Measurements from ENCODE around the gene RAET1E.
A peak's percentile ranks its signal among the peaks of the same experiment; 100 is the strongest.
"Not testable (repeated sequence)": the region's sequence is repeated elsewhere in the genome, so short reads cannot be mapped to it uniquely, and the experiment has no call there.

RAET1E gene

GRCh38 chr6:149931501-149931900, 33.6 kb upstream of the RAET1E start:
- no peak for DNase-seq (ENCODE audit: extremely low read depth in 1 of 2, low read depth in 1 of 2)

DNA sequence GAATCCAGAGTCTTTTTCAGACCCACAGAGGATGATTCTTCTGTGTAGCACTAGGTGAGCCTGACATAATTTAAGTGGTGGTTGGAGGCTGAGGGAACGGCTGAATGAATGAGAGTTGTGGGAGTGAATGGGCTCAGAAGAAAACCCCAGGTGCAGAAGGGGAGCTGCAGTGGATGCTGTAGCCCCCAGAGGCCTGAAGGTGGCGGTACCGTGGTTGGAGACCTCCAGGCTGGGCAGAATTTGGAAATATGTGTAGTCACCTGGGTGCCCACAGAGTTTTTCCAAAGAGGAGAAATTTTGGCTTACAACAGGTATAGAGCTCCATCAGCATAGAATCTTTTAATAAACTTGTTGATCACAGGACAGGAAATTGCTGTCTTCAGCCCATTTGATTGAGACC, 31.5 kb upstream of the RAET1E start:
- no peak for DNase-seq (ENCODE audit: extremely low read depth in 1 of 2, low read depth in 1 of 2)

DNA sequence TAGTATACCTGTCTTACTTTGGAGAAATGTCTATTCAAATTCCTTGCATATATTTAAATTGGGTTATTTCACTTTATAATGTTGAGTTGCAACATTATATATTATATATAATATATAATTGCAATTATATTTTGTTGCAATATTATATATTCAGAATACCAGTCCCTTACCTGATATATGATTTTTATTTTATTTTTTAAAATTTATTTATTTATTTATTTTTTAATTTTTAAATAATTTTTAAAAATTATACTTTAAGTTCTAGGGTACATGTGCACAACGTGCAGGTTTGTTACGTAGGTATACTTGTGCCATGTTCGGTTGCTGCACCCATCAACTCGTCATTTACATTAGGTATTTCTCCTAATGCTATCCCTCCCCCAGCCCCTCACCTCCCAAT, 29.1 kb upstream of the RAET1E start:
- not testable (repeated sequence) for DNase-seq (ENCODE audit: extremely low read depth in 1 of 2, low read depth in 1 of 2)

DNA sequence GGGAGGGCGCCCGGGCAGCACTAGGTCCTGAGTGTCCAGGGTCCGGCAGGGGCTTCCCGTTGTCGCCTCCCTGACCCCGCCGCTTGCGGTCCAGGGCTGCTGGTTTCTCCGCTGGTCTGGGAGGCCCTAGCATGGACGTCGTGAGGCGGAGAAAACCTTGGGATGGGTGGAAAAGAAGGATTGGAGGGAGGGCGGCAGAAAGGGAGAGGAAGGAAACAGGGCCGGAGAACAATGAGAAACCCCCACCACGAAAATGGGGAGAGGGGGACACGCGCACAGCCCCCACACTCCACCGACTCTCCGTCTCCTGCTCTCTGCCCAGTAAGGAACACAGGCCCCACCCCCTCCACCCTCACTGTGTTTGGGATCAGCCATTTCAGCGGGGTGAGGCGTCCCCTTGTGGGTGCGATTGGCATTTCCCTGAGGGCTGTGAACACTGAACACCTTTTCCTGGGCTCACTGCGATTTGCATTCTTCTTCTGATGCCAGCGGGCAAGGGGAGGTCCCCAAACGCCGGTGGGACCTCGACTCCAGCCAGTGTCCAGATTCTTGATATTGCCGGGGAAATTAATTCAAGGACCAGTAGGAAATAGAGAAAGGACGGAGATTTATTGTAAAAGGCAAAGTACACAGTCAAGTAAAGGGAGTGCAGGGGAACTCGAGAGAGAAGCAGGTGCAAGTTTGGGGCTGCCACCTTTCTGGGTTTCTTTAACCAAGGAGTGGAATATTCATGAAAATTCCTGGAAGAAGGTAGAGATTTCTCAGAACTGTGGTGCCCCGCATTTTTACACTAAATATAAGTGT, 28.3 kb upstream of the RAET1E start:
- DNase-seq (ENCODE audit: extremely low read depth in 1 of 2, low read depth in 1 of 2), result peak; percentile 45 to 79

DNA sequence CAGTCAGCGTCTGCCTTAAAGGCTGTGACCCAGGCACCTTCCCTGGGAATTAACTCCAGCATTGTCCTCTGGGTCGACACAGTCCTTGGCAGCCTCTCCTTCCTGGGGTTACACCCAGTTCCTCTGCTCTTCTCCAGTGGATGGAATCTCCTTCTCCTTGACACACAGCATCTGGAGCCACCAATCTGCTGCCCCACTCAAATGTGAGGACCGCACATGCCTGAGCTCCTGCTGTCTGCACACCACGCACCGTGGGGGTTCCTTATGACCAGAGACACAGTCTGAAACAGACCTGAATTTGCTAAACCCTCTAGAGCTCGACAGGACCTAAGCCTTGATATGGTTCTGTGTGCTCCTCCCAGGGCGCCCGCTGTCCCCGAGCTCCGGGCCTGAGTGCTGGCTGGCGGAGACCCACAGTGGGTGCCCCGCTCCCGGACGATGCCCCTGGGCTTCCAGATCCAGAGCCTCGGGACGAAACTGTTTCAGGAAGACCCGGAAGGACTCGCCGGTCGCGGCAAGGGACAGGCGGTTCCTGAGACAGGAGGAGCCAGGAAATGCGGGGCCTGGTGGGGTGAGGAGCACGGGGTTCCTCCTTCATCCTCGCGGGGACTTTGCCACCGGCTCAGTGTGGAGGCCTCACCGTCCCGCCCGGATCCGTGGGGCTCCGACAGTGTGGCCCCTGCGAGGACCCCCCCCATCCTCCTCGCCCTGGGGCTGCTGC, 27.5 kb upstream of the RAET1E start:
- no peak for DNase-seq (ENCODE audit: extremely low read depth in 1 of 2, low read depth in 1 of 2)

- DNase-seq (ENCODE audit: extremely low read depth in 1 of 2, low read depth in 1 of 2), result no peak
Measured at GRCh38 chr6:149924933-149925252, 27.0 kb upstream of the RAET1E start.

DNA sequence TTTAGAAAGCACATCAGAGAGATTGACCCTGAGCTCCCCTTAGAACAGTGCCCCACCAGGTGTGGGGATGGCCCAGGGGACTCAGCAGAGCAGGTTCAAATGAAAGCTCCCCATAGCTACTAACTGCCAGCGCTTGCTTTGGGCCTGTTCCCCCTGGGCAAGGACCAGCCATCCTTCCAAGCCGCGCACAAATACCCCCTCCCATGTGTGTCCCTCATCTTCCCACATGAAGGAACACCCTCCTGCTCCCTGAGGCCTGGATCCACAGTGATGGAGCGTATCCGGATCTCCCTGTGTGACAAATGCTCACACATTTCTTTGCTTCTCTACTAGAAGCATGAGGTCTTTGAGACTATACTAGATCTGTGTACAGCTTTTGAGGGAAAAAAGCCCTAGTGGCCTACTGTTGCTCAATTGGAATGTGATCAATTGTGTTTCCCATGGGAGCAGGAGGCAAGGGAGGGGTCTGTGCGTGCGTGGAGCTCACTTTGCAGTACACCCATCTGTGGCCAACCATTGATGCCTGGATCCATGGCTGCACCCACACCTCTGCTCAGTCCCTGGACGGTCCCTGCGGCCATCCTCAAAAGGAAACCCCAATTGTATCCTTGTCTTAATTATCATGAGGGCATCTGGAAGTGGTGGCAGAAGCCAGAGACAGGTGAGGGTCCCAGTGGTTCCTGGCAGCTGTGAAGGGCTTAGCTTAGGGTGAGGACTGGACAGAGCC, 26.5 kb upstream of the RAET1E start:
- no peak for DNase-seq (ENCODE audit: extremely low read depth in 1 of 2, low read depth in 1 of 2)

- DNase-seq (ENCODE audit: extremely low read depth in 1 of 2, low read depth in 1 of 2), result no peak
Measured at GRCh38 chr6:149923327-149923986, 25.5 kb upstream of the RAET1E start.

- peak; percentile 61 to 77 for DNase-seq (ENCODE audit: extremely low read depth in 1 of 2, low read depth in 1 of 2)
Measured at GRCh38 chr6:149922642-149923326, 24.9 kb upstream of the RAET1E start, which contains the start of gene RAET1G. Gene RAET1G (minus strand): TSS chr6:149923121. CDS start chr6:149923010, 111 bp downstream.

DNA sequence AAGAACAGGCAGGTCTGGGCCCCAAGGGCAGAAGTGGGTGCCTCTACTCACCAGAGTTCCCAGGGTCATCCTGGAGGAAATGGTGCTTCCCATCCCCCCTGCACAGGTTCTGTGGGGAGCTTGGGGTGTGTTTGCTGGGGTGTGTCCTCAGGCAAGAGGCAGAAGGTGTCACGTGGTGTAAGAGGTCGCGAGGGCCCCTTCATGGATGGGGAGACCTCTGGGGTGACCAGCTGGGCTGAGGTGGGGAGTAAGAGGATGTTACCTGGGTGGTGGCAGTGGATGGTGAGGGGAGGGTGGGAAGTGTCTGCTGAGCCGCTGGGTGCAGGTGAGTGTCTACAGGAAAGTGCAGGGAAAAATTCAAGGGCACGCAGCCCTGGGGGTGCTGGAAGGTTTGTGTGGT, 24.2 kb upstream of the RAET1E start:
- not testable (repeated sequence) for DNase-seq (ENCODE audit: extremely low read depth in 1 of 2, low read depth in 1 of 2)

DNA sequence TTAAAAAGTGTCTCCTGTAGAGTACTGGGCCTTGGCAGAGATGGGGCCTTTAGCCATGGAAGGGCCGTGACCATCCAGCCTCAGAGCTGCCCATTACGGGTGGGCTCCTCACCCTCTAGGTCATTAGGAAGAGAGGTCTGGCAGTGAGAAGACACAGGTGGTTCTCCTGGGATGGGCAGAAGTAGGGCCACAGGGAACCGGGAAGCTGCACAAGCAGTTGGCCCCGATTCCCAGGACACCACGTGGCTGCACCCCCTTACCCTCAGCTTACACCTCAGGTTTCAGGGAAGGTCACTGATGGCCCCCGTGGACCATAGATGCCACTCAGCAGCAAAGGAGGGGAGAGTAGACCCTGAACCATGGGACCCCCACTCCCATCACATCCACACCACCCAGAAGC, 23.4 kb upstream of the RAET1E start:
- DNase-seq (ENCODE audit: extremely low read depth in 1 of 2, low read depth in 1 of 2), result no peak

- no peak for DNase-seq (ENCODE audit: extremely low read depth in 1 of 2, low read depth in 1 of 2)
Measured at GRCh38 chr6:149919834-149920225, 21.9 kb upstream of the RAET1E start.

DNA sequence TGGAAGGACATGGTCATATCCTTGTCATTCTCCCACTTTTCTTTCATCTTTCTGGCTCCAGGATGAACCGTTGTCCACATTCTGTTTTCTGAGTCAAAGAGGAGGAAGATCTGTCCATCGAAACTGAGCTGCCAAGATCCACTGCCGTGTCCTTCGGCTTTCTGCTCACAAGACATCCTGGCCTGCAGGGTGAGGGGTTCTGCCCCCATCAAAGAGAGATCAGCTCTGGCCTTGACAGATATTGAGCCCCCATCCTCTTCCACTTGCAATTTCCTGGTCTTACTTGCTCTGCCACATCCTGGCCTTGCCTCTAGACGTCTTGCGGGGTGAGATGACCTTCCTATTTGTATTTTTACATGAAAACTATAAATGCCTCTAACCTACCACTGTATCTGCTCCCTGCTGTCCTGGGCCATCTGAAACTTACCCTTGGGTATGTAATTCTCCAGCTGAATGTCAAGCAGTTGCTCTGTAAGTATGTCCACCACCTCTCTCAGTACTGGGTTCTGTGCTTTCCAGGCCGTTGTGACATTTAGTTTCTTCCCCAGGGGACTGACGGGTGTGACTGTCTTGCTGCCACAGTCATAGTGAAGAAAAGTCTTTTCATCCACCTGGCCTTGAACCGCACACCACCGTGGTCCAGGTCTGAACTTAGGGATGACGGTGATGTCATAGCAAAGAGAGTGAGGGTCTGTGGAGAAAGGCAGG, 21.4 kb upstream of the RAET1E start:
- not testable (repeated sequence) for DNase-seq (ENCODE audit: extremely low read depth in 1 of 2, low read depth in 1 of 2)

- DNase-seq (ENCODE audit: extremely low read depth in 1 of 2, low read depth in 1 of 2), result no peak
Measured at GRCh38 chr6:149918151-149918905, 20.4 kb upstream of the RAET1E start.

DNA sequence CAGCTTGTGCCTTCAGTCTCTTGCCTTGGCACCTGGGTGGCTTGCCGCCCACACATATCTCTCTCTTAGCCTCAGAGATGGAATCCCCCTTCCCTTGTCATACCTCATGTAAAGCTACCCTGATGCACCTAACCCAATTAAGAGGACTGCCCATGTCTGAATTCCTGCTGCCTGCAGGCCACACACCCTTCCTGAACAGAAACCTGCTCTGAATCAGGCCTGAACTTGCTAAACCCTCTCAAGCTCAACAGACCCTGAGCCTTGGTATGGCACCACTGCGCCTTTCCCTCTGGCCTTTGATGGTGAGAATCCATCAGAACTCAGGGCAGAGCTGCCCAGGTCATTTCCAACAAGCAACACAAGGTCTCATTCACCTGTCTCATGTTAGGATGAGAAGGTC, 19.8 kb upstream of the RAET1E start:
- no peak for DNase-seq (ENCODE audit: extremely low read depth in 1 of 2, low read depth in 1 of 2)

DNA sequence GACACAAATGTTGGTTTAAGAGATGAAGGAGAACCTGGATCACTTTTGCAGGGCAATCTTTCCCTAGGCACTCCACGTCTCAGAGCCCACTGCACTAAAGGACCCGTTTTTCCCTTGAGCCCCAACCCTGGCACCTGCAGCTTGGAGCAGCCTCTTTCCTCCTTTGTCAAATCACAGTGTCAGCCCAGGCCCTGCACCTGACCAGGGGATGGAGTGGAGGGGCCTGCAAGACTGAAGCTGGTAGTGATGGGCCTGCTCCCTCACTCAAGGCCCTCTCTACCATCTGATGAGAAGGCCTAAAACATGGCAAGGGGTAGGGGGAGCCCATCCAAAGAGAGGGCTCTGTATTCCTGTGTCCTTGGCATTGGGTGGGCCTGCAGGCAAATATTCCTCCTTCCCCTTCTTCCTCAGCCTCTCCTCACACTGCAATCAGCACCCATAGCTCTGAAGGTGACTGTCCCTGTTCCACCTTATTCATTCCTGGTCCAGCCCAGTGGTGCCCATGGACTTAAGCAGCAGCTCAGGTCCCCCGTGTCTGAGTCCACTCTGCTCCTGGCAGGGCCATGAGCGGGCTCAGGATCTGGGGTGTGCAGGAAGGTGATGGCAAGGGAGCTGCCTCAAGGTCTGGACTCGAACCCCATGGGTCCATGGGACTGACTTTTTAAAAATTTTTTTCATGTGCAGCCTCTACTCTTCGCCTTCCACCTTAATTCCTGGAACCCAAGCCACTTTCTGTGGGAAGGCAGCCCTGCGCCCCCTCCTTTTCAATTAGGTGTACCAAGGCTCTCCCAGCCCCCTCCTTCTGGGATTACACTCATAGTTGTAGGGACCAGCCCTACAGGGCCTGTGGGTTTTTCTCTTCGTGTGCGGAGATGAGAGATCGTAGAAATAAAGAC, 18.3 kb upstream of the RAET1E start:
- DNase-seq (ENCODE audit: extremely low read depth in 1 of 2, low read depth in 1 of 2), result no peak

- no peak for DNase-seq (ENCODE audit: extremely low read depth in 1 of 2, low read depth in 1 of 2)
Measured at GRCh38 chr6:149913540-149914240, 15.8 kb upstream of the RAET1E start.

GRCh38 chr6:149913085-149913484, 15.2 kb upstream of the RAET1E start:
- no peak for DNase-seq (ENCODE audit: extremely low read depth in 1 of 2, low read depth in 1 of 2)
